ENCODE data around the gene DLGAP1. TPM values are rescaled to one million over a fixed set of nuclear protein-coding genes. Genes with fewer than 3 reads are reported as not detected.
"Not testable (repeated sequence)": the region's sequence is repeated elsewhere in the genome, so short reads cannot be mapped to it uniquely, and the experiment has no call there.

DLGAP1 gene
- total and polyA plus RNA-seq, 4 donors, result 0.54 to 11.8 (median 3.1) TPM

DNA sequence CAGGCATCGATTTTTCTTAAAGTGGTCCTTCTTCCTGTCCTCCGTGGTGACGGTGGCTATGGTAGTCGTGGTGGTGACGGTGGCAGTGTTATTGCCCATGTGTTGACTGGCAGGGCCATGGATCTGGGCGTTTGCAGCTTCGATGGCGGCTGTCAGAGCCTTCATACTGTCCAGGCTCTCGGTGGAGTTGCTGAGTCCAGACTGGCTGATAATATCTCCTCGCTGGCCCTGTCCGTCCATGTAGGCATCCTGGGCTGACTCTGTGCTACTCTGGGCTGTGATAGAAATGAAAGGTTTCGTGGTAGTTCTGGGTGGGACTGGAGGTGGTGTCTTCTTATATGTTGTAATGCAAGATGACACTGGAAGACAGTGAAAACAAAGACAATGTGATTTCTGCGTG, 873.2 kb downstream of the DLGAP1 start:
- Histone ChIP-seq H3K27me3 (ENCODE audit: control insufficient read depth in 3 of 3, insufficient read depth in 3 of 3, low read length in 2 of 3) (no peaks in the 10 kb centered on the region), H3K4me1 (ENCODE audit: control insufficient read depth in 5 of 5, insufficient read depth in 5 of 5, low read length in 5 of 5) (peaks cover 0 to 6% (median 0%) of the 10 kb centered on the region in 5 donors), H3K4me3 (no peak overlapping the region), H3K9me3 (ENCODE audit: control insufficient read depth in 4 of 4, insufficient read depth in 3 of 4, low read length in 3 of 4) (no peaks in the 10 kb centered on the region), H3K36me3 (ENCODE audit: control insufficient read depth in 4 of 4, insufficient read depth in 4 of 4, low read length in 4 of 4) (no peaks in the 10 kb centered on the region), H3K27ac (ENCODE audit: low read depth in 1 of 2, low read length in 1 of 2) (no peak overlapping the region), H3K9ac (ENCODE audit: insufficient read depth in 1 of 2, low read length in 2 of 2) (no peak overlapping the region)
- TF ChIP-seq, protein P1, sequence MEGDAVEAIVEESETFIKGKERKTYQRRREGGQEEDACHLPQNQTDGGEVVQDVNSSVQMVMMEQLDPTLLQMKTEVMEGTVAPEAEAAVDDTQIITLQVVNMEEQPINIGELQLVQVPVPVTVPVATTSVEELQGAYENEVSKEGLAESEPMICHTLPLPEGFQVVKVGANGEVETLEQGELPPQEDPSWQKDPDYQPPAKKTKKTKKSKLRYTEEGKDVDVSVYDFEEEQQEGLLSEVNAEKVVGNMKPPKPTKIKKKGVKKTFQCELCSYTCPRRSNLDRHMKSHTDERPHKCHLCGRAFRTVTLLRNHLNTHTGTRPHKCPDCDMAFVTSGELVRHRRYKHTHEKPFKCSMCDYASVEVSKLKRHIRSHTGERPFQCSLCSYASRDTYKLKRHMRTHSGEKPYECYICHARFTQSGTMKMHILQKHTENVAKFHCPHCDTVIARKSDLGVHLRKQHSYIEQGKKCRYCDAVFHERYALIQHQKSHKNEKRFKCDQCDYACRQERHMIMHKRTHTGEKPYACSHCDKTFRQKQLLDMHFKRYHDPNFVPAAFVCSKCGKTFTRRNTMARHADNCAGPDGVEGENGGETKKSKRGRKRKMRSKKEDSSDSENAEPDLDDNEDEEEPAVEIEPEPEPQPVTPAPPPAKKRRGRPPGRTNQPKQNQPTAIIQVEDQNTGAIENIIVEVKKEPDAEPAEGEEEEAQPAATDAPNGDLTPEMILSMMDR (IDR thresholded peaks at IDR 0.05; ENCODE audit: control extremely low read depth, extremely low read depth), result no peak
- ATAC-seq (ENCODE audit: insufficient read depth, low FRiP score) (no peak), DNase-seq (no peak)
- 93 to 94% methylated on average over 13 of the region's 13 CpGs for WGBS, 2 donors

DNA sequence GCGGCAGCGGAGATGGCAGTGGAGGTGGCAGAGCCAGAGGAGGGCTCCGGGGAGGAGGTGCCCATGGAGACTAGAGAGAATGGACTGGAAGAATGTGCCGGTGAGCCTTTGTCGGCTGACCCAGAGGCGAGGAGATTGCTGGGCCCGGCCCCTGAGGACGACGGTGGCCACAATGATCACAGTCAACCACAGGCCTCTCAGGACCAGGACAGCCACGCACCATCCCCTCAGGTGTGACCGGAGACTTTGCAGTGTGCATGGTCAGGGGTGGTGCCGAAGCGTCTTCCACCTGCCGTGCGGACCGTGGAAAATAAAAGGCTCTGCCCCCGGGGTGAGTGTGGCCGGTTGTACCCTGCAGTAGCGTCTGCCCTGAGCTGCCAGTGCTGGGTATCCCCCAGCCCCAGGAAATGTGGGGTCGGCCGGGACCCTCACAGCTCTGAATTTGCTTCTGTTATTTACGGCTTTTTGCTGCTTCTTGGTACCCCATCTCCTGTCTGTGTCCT, 874.5 kb downstream of the DLGAP1 start:
- not testable (repeated sequence) for H3K9ac ChIP-seq (ENCODE audit: insufficient read depth in 1 of 2, low read length in 2 of 2); DNase-seq; ATAC-seq (ENCODE audit: insufficient read depth, low FRiP score); H3K4me1 ChIP-seq (ENCODE audit: control insufficient read depth in 5 of 5, insufficient read depth in 5 of 5, low read length in 5 of 5); H3K27me3 ChIP-seq (ENCODE audit: control insufficient read depth in 3 of 3, insufficient read depth in 3 of 3, low read length in 2 of 3); H3K4me3 ChIP-seq; H3K9me3 ChIP-seq (ENCODE audit: control insufficient read depth in 4 of 4, insufficient read depth in 3 of 4, low read length in 3 of 4); H3K27ac ChIP-seq (ENCODE audit: low read depth in 1 of 2, low read length in 1 of 2); H3K36me3 ChIP-seq (ENCODE audit: control insufficient read depth in 4 of 4, insufficient read depth in 4 of 4, low read length in 4 of 4)
- 94 to 95% methylated on average over 19 to 20 of the region's 22 CpGs for WGBS, 2 donors

DNA sequence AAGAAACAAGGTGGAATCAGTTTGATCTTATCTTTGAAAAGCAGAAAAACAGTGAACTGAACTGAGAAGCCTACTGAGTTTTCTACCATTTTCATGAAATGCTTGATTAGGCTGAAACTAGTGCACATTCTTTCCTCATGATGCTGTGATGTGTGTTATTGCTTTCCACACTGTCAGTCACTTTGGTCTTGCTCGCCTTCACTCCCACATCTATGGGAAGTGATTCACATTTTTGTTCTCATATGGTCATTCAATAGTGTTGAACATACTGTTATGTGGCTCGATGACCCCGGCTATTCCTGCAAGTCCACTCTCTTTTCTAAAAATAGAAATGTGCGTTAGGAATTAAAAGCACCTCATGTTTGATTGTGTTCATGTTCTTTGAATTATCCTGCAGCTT, 875.4 kb downstream of the DLGAP1 start:
- WGBS, 2 donors, result 70 to 82% methylated on average over 4 of the region's 4 CpGs
- Histone ChIP-seq H3K36me3 (ENCODE audit: control insufficient read depth in 4 of 4, insufficient read depth in 4 of 4, low read length in 4 of 4) (no peaks in the 10 kb centered on the region), H3K27me3 (ENCODE audit: control insufficient read depth in 3 of 3, insufficient read depth in 3 of 3, low read length in 2 of 3) (no peaks in the 10 kb centered on the region), H3K4me1 (ENCODE audit: control insufficient read depth in 5 of 5, insufficient read depth in 5 of 5, low read length in 5 of 5) (peaks cover 0 to 6% (median 0%) of the 10 kb centered on the region in 5 donors), H3K4me3 (no peak overlapping the region), H3K27ac (ENCODE audit: low read depth in 1 of 2, low read length in 1 of 2) (no peak overlapping the region), H3K9me3 (ENCODE audit: control insufficient read depth in 4 of 4, insufficient read depth in 3 of 4, low read length in 3 of 4) (no peaks in the 10 kb centered on the region), H3K9ac (ENCODE audit: insufficient read depth in 1 of 2, low read length in 2 of 2) (no peak overlapping the region)
- ATAC-seq (ENCODE audit: insufficient read depth, low FRiP score) (no peak), DNase-seq (no peak)
- TF ChIP-seq, protein P1 (IDR thresholded peaks at IDR 0.05; ENCODE audit: control extremely low read depth, extremely low read depth), result no peak

DNA sequence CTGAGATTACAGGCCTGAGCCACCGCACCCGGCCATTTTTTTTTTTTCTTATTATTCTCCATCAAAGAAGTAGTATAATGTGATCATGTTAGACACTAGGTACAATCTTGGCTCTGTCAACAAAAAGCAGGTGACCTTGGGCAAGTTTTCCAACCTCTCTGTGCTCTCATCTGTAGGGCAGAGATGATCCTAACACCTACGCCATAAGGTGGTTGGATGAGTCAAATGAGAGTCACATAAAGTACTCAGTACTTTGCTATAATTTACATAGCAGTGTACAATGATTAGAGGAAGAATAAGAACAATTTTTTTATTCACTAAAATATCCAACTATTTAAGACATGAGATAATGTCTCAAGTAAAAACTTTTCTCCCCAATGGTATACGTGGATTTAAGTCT, 876.5 kb downstream of the DLGAP1 start:
- no peak for DNase-seq

More for the DNA sequence above, 876.5 kb downstream of the DLGAP1 start:
- TF ChIP-seq, protein P1 (IDR thresholded peaks at IDR 0.05; ENCODE audit: control extremely low read depth, extremely low read depth), result no peak
- H3K27ac ChIP-seq (ENCODE audit: low read depth in 1 of 2, low read length in 1 of 2), result no peak overlapping the region
- no peaks in the 10 kb centered on the region for H3K27me3 ChIP-seq (ENCODE audit: control insufficient read depth in 3 of 3, insufficient read depth in 3 of 3, low read length in 2 of 3)
- H3K36me3 ChIP-seq (ENCODE audit: control insufficient read depth in 4 of 4, insufficient read depth in 4 of 4, low read length in 4 of 4), result no peaks in the 10 kb centered on the region
- WGBS, 2 donors, result 82 to 98% methylated on average over 4 of the region's 4 CpGs
- H3K9ac ChIP-seq (ENCODE audit: insufficient read depth in 1 of 2, low read length in 2 of 2), result no peak overlapping the region
- peaks cover 0 to 6% (median 0%) of the 10 kb centered on the region in 5 donors for H3K4me1 ChIP-seq (ENCODE audit: control insufficient read depth in 5 of 5, insufficient read depth in 5 of 5, low read length in 5 of 5)
- H3K9me3 ChIP-seq (ENCODE audit: control insufficient read depth in 4 of 4, insufficient read depth in 3 of 4, low read length in 3 of 4), result no peaks in the 10 kb centered on the region
- no peak overlapping the region for H3K4me3 ChIP-seq
- no peak for ATAC-seq (ENCODE audit: insufficient read depth, low FRiP score)

All from lung (tissue), 12 donors.